K562 (cell line): ENCODE measurements around the gene CSMD2. TPM values are rescaled to one million over a fixed set of nuclear protein-coding genes. Genes with fewer than 3 reads are reported as not detected.

Experiments used
- ATAC-seq: fragments of 200-7000 bp; cut with Tn5 transposase; 3 replicates; pipeline ENCODE4 v1.9.1; 2020; ENCODE audit warnings: moderate library complexity
- BruUV-seq: library from RNA; stranded (reverse); fragments of 400-500 nt; replicated peaks from 2 replicates; lab custom pipeline; 2021; lab: Mats Ljungman, UMichigan
- CTCF ChIA-PET: fragments of 300-600 bp; formaldehyde crosslinking; extraction: SDS; loops from one replicate; lab custom pipeline; 2021; ENCODE audit warnings: low intra/inter-chr PET ratio; lab: Yijun Ruan, JAX
- POLR2A ChIA-PET: fragments of 300-600, 350-650 bp; sonication (Branson Sonifier 250); formaldehyde crosslinking; extraction: SDS; loops from one replicate; lab custom pipeline; 2021; ENCODE audit warnings: antibody characterized with exemption, inconsistent platforms; lab: Yijun Ruan, JAX
- DNase-seq, 4 experiments: peaks; one replicate each; pipeline versions ENCODE4 v3.0.0 to v3.0.0-alpha.2; 2011 to 2018; ENCODE audit warnings: low spot score in 3 of 4, mixed read lengths in 3 of 4; ENCODE audit errors: extremely low read depth in 1 of 4
- FAIRE-seq: peaks from 2 replicates; lab custom pipeline; 2011; peaks lifted over from hg19 to GRCh38; lab: Jason Lieb, UNC
- H2AFZ ChIP-seq: 2 replicates; pipeline ENCODE4 v1.6.0; 2011; ENCODE audit warnings: low read depth, low read length, control low read depth, inconsistent platforms
- H3K27ac ChIP-seq: fragments of 200-600 bp; 3 replicates; pipeline ENCODE4 v1.8.0; 2011; ENCODE audit warnings: low read depth, mild to moderate bottlenecking, control low read depth, inconsistent platforms, low read length, moderate library complexity, mixed read lengths; ENCODE audit errors: extremely low read depth
- H3K27me3 ChIP-seq, 2 experiments: fragments of 300-600 bp in 1 of 2; 2 replicates in 1 of 2; 3 replicates in 1 of 2; pipeline versions ENCODE4 v1.6.0 to v1.8.0; 2011; ENCODE audit warnings: inconsistent platforms in 2 of 2, low read length in 2 of 2, mild to moderate bottlenecking in 1 of 2, mixed read lengths in 1 of 2, moderate library complexity in 1 of 2; ENCODE audit not compliant: control insufficient read depth in 2 of 2, insufficient read depth in 2 of 2
- H3K36me3 ChIP-seq: fragments of 300-600 bp; 3 replicates; pipeline ENCODE4 v1.8.0; 2011; ENCODE audit warnings: mild to moderate bottlenecking, low read length, inconsistent platforms; ENCODE audit not compliant: control insufficient read depth, insufficient read depth
- H3K4me1 ChIP-seq, 2 experiments: fragments of 200-600 bp in 1 of 2; replicated peaks in 1 of 2; 2 replicates in 1 of 2; 3 replicates in 1 of 2; pipeline versions ENCODE4 v1.5.1 to v1.8.0; 2011; ENCODE audit warnings: inconsistent platforms in 2 of 2, low read length in 2 of 2, mild to moderate bottlenecking in 1 of 2, mixed read lengths in 1 of 2, moderate library complexity in 1 of 2; ENCODE audit not compliant: control insufficient read depth in 2 of 2, insufficient read depth in 2 of 2
- H3K4me2 ChIP-seq: 2 replicates; pipeline ENCODE4 v1.6.1; 2011; ENCODE audit warnings: low read length, control low read depth, inconsistent platforms, mixed read lengths; ENCODE audit not compliant: insufficient read depth
- H3K4me3 ChIP-seq: fragments of 200-600 bp; sonication (generic), shearing (Covaris generic); 2 replicates; pipeline ENCODE4 v1.5.1; 2016; ENCODE audit warnings: control low read depth, inconsistent platforms
- H3K79me2 ChIP-seq: fragments of 200-600 bp; 3 replicates; pipeline ENCODE4 v1.8.0; 2011; ENCODE audit warnings: low read length, inconsistent platforms; ENCODE audit not compliant: control insufficient read depth, insufficient read depth
- H3K9ac ChIP-seq, 2 experiments: 2 replicates each; pipeline versions ENCODE4 v1.6.0 to v1.6.1; 2011; ENCODE audit warnings: low read depth in 2 of 2, low read length in 2 of 2, control low read depth in 1 of 2, inconsistent platforms in 1 of 2, mild to moderate bottlenecking in 1 of 2, mixed read lengths in 1 of 2; ENCODE audit not compliant: insufficient read depth in 1 of 2
- H3K9me1 ChIP-seq: one replicate; pipeline ENCODE4 v1.6.0; 2011; ENCODE audit warnings: inconsistent platforms, mild to moderate bottlenecking, low read length, moderate library complexity; ENCODE audit not compliant: control insufficient read depth, insufficient read depth
- H3K9me3 ChIP-seq: replicated peaks from 2 replicates; pipeline ENCODE4 v1.5.1; 2011; ENCODE audit warnings: low read depth, low read length, inconsistent platforms; ENCODE audit not compliant: control insufficient read depth, insufficient read depth
- H4K20me1 ChIP-seq: replicated peaks from 2 replicates; pipeline ENCODE4 v1.6.1; 2011; ENCODE audit warnings: low read length, inconsistent platforms, mixed read lengths; ENCODE audit not compliant: control insufficient read depth, insufficient read depth
- ARID2 ChIP-seq: fragments of 450-650 bp; IDR thresholded peaks from 2 replicates; pipeline ENCODE4 v1.6.1; 2017; ENCODE audit warnings: antibody characterized with exemption, mild to moderate bottlenecking
- CHD1 ChIP-seq: fragments of 200-600 bp; sonication (generic); IDR thresholded peaks from one replicate; pipeline ENCODE4 v1.6.1; 2012; ENCODE audit warnings: mild to moderate bottlenecking, moderate library complexity, low read length, inconsistent platforms
- ETV5 ChIP-seq: sonication (generic); formaldehyde crosslinking; IDR thresholded peaks from 2 replicates; pipeline ENCODE4 v1.4.0; 2020; ENCODE audit warnings: low read depth, mild to moderate bottlenecking, missing genetic modification reagents
- FOS ChIP-seq: IDR thresholded peaks from 3 replicates; pipeline ENCODE4 v1.6.1; 2011; ENCODE audit not compliant: insufficient read length; ENCODE audit errors: extremely low read depth
- GATA2 ChIP-seq: sonication (generic); formaldehyde crosslinking; IDR thresholded peaks from 2 replicates; pipeline ENCODE4 v1.4.0; 2020; ENCODE audit warnings: mild to moderate bottlenecking, missing genetic modification reagents
- HNRNPK ChIP-seq: fragments of 200-400 bp; formaldehyde crosslinking; IDR thresholded peaks from one replicate; pipeline ENCODE4 v1.6.1; 2018; ENCODE audit warnings: mild to moderate bottlenecking, low read depth, low read length; ENCODE audit not compliant: poor library complexity, severe bottlenecking
- NCOA4 ChIP-seq: fragments of 450-650 bp; IDR thresholded peaks from 2 replicates; pipeline ENCODE4 v1.6.1; 2018; ENCODE audit warnings: mild to moderate bottlenecking; ENCODE audit not compliant: partially characterized antibody
- NFYB ChIP-seq: IDR thresholded peaks from 2 replicates; pipeline ENCODE4 v1.6.1; 2011; ENCODE audit warnings: mild to moderate bottlenecking, moderate library complexity; ENCODE audit not compliant: insufficient read length; ENCODE audit errors: extremely low read depth
- NR4A1 ChIP-seq, 2 experiments: fragments of 250-450 bp in 1 of 2; fragments of 450-650 bp in 1 of 2; sonication (Bioruptor Pico) in 1 of 2; IDR thresholded peaks; 2 replicates each; pipeline versions ENCODE4 v1.4.0 to v1.6.1; 2016 to 2020; ENCODE audit warnings: mild to moderate bottlenecking in 2 of 2, missing compliant biosample characterization in 1 of 2, missing genetic modification characterization in 1 of 2, moderate library complexity in 1 of 2
- TAF15 ChIP-seq: fragments of 200-400 bp; formaldehyde crosslinking; IDR thresholded peaks from 2 replicates; pipeline ENCODE4 v1.6.1; 2017; ENCODE audit warnings: mild to moderate bottlenecking, low read depth, low read length, moderate library complexity
- USF1 ChIP-seq: sonication (generic); formaldehyde crosslinking; IDR thresholded peaks from 2 replicates; pipeline ENCODE4 v1.9.0; 2022; ENCODE audit warnings: mild to moderate bottlenecking, missing genetic modification reagents
- YBX1 ChIP-seq: fragments of 450-650 bp; IDR thresholded peaks from 2 replicates; pipeline ENCODE4 v1.7.1; 2016; ENCODE audit warnings: mild to moderate bottlenecking
- ZNF224 ChIP-seq: sonication (generic); formaldehyde crosslinking; IDR thresholded peaks from 2 replicates; pipeline ENCODE4 v1.8.0; 2022; ENCODE audit warnings: mild to moderate bottlenecking, missing genetic modification reagents
- ZNF311 ChIP-seq: fragments of 250-450 bp; sonication (Bioruptor Pico); IDR thresholded peaks from 2 replicates; pipeline ENCODE4 v1.4.0; 2020; ENCODE audit warnings: mild to moderate bottlenecking, moderate library complexity
- WGBS: fragments of 100-300 bp; shearing (Covaris generic); methylation state at CpG from one replicate; pipeline ENCODE4 v1.1.6; 2016; ENCODE audit warnings: low coverage, mixed read lengths; ENCODE audit not compliant: insufficient coverage; ENCODE audit errors: missing lambda C conversion rate; 5-methylcytosine and 5-hydroxymethylcytosine counted together
- in situ Hi-C: fragments of 300-500 bp; cut with MboI; formaldehyde crosslinking; loops from 4 replicates; pipeline ENCODE4 v1.15.0; 2018; ENCODE audit warnings: inconsistent platforms, mixed read lengths
- intact Hi-C: fragments of 100-400 bp; cut with micrococcal nuclease; formaldehyde crosslinking; loops from 2 replicates; pipeline ENCODE4 v1.14.2; 2022
- polyA plus RNA-seq, 8 experiments: library from polyadenylated mRNA; depleted of rRNA in 4 of 8; stranded (reverse) in 5 of 8; unstranded in 3 of 8; fragments of >200 nt; fragmentation: Nextera tagmentation in 2 of 8; fragmentation: Illumina TruSeq in 1 of 8; extraction: Ambion mirVana in 2 of 8; extraction: Trizol in 1 of 8; gene quantifications; 2 replicates each; pipeline versions ENCODE4 v1.2.1 to v1.2.3, GENCODE V29; 2011 to 2014; ENCODE audit warnings: inconsistent platforms in 1 of 8, missing spikeins in 1 of 8
- total RNA-seq, 7 experiments: library from RNA; depleted of rRNA in 6 of 7; stranded (reverse); fragments of >200 nt in 6 of 7; fragmentation: Illumina TruSeq in 2 of 7; extraction: Trizol in 2 of 7; gene quantifications; 2 replicates each; pipeline versions ENCODE4 v1.2.1 to v1.2.3, GENCODE V29; 2011 to 2021; ENCODE audit warnings: low replicate concordance in 1 of 7
- TF ChIP-seq, protein P1 (sequence below): fragments of 450-650 bp; formaldehyde crosslinking; IDR thresholded peaks from 2 replicates; pipeline ENCODE4 v1.4.0; 2020; ENCODE audit warnings: mild to moderate bottlenecking, moderate library complexity
- TF ChIP-seq, protein P2 (sequence below): fragments of 250-450 bp; sonication (Bioruptor Pico); IDR thresholded peaks from 2 replicates; pipeline ENCODE4 v1.8.0; 2022; ENCODE audit warnings: moderate library complexity, mild to moderate bottlenecking, inconsistent platforms
- TF ChIP-seq, protein P3 (sequence below): fragments of 450-650 bp; formaldehyde crosslinking; IDR thresholded peaks from 2 replicates; pipeline ENCODE4 v1.4.0; 2020; ENCODE audit warnings: mild to moderate bottlenecking, moderate library complexity

Gene CSMD2
- total and polyA plus RNA-seq, 9 of the 15 experiments (the other 6 are each of a cell fraction or from before 2014, with no cell fraction given), result not detected

DNA sequence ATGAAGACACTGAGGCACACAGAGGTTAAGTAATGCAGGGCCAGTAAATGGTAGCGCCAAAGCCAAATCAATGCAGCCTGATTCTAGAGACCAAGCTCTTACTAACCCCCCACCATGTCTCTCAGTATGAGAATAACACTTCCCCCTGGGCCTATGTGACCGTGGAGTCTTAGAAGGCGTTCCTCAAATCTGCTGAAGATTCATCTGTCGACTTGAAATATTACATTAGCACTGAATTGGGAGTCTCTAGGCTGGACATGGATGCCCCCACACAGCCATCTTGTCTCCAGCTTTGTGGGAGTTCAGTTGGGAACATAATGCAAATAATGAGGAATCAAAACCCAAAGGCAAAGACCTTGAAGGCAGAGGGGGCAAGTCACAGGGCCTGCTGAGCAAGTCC, 419.1 kb downstream of the CSMD2 start:
- Histone ChIP-seq H3K79me2 (no peaks in the 10 kb centered on the region), H3K27ac (no peak overlapping the region), H3K27me3 (no peaks in the 10 kb centered on the region), H3K4me1 (no peaks in the 10 kb centered on the region), H4K20me1 (no peaks in the 10 kb centered on the region), H3K36me3 (no peaks in the 10 kb centered on the region), H3K9me3 (no peaks in the 10 kb centered on the region), H3K4me2 (no peak overlapping the region), H3K9me1 (no peaks in the 10 kb centered on the region), H2AFZ (no peak overlapping the region), H3K9ac (no peak overlapping the region; a peak in 1 of 4 replicates), H3K4me3 (no peak overlapping the region)
- TF ChIP-seq CHD1, result no peak
- no peak for TF ChIP-seq TAF15
- no peak for TF ChIP-seq GATA2 (CRISPR knock-in tag)
- TF ChIP-seq HNRNPK, result no peak
- TF ChIP-seq, protein P1, sequence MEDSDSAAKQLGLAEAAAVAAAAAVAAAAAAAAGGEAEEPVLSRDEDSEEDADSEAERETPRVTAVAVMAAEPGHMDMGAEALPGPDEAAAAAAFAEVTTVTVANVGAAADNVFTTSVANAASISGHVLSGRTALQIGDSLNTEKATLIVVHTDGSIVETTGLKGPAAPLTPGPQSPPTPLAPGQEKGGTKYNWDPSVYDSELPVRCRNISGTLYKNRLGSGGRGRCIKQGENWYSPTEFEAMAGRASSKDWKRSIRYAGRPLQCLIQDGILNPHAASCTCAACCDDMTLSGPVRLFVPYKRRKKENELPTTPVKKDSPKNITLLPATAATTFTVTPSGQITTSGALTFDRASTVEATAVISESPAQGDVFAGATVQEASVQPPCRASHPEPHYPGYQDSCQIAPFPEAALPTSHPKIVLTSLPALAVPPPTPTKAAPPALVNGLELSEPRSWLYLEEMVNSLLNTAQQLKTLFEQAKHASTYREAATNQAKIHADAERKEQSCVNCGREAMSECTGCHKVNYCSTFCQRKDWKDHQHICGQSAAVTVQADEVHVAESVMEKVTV (CRISPR knock-in tag), result no peak
- TF ChIP-seq, protein P2, sequence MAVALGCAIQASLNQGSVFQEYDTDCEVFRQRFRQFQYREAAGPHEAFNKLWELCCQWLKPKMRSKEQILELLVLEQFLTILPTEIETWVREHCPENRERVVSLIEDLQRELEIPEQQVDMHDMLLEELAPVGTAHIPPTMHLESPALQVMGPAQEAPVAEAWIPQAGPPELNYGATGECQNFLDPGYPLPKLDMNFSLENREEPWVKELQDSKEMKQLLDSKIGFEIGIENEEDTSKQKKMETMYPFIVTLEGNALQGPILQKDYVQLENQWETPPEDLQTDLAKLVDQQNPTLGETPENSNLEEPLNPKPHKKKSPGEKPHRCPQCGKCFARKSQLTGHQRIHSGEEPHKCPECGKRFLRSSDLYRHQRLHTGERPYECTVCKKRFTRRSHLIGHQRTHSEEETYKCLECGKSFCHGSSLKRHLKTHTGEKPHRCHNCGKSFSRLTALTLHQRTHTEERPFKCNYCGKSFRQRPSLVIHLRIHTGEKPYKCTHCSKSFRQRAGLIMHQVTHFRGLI (CRISPR knock-in tag), result no peak
- TF ChIP-seq ETV5 (CRISPR knock-in tag), result no peak
- no peak for TF ChIP-seq FOS
- no peak for TF ChIP-seq USF1
- TF ChIP-seq NR4A1 (CRISPR knock-in tag; IDR thresholded peaks at IDR 0.05), result no peak
- TF ChIP-seq NR4A1 (tag; IDR thresholded peaks at IDR 0.05), result no peak
- no peak for TF ChIP-seq YBX1
- no peak for TF ChIP-seq NCOA4
- TF ChIP-seq NFYB, result no peak
- TF ChIP-seq, protein P3, sequence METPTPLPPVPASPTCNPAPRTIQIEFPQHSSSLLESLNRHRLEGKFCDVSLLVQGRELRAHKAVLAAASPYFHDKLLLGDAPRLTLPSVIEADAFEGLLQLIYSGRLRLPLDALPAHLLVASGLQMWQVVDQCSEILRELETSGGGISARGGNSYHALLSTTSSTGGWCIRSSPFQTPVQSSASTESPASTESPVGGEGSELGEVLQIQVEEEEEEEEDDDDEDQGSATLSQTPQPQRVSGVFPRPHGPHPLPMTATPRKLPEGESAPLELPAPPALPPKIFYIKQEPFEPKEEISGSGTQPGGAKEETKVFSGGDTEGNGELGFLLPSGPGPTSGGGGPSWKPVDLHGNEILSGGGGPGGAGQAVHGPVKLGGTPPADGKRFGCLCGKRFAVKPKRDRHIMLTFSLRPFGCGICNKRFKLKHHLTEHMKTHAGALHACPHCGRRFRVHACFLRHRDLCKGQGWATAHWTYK (CRISPR knock-in tag), result no peak
- TF ChIP-seq ARID2, result no peak
- no peak for TF ChIP-seq ZNF224
- no peak for TF ChIP-seq ZNF311 (CRISPR knock-in tag)
- FAIRE-seq, result no peak
- POLR2A ChIA-PET, result no interaction called here
- no peak for ATAC-seq
- 2% methylated on average over 4 of the region's 4 CpGs for WGBS
- DNase-seq, result no peak
- no TSS peak for BruUV-seq
- CTCF ChIA-PET, result no interaction called here
- in situ Hi-C loops (no loop called here), intact Hi-C loops (no loop called here)
